Neural progenitor cell (in vitro differentiated cells): Measurements from ENCODE around the gene SLC10A1.

ENCODE experiments used
- CTCF ChIP-seq: fragments of 200-600 bp; sonication (generic); IDR thresholded peaks from 2 replicates; pipeline ENCODE4 v1.5.1; 2017; ENCODE audit warnings: antibody characterized with exemption, mild to moderate bottlenecking
- EZH2 ChIP-seq: fragments of 200-600 bp; sonication (generic); IDR thresholded peaks from 2 replicates; pipeline ENCODE4 v1.6.1; 2017; ENCODE audit warnings: antibody characterized with exemption, mild to moderate bottlenecking, moderate library complexity
- EZH2phosphoT487 ChIP-seq: fragments of 200-600 bp; sonication (generic); IDR thresholded peaks from 2 replicates; pipeline ENCODE4 v1.6.1; 2017; ENCODE audit warnings: antibody characterized with exemption

GRCh38 chr14:69727860-69728259 is 69.2 kb downstream of the SLC10A1 start:
- TF ChIP-seq CTCF (no peak), EZH2 (no peak), EZH2phosphoT487 (no peak)
